HG02885 (cell line): Measurements from ENCODE around the gene TBL3.

Experiments used
- ATAC-seq: cut with Tn5 transposase; IDR thresholded peaks from one replicate; pipeline ENCODE4 v1.9.1; 2021; ENCODE audit warnings: mild to moderate bottlenecking; ENCODE audit not compliant: unreplicated experiment, poor library complexity

Gene TBL3

GRCh38 chr16:1963806-1964505, 7.9 kb upstream of the TBL3 start:
- ATAC-seq = peak; percentile 3

- peak; percentile 82 for ATAC-seq
Measured at GRCh38 chr16:1964506-1965395, 7.1 kb upstream of the TBL3 start, which contains the start of gene RPS2. Gene RPS2 (minus strand): TSS chr16:1964826. CDS start chr16:1964625, 201 bp downstream.

- ATAC-seq = no peak
Measured at GRCh38 chr16:1965396-1966001, 6.4 kb upstream of the TBL3 start.

- no peak for ATAC-seq
Measured at GRCh38 chr16:1966460-1966859, 5.4 kb upstream of the TBL3 start, which contains the start of gene RNF151. Gene RNF151 (plus strand): TSS chr16:1966856. CDS start chr16:1966882, 26 bp downstream.

- ATAC-seq = no peak
Measured at GRCh38 chr16:1968146-1968953, 3.5 kb upstream of the TBL3 start.

GRCh38 chr16:1972490-1972877, 631 bp downstream of the TBL3 start:
- no peak for ATAC-seq

GRCh38 chr16:1973461-1974156, 1.8 kb downstream of the TBL3 start:
- no peak for ATAC-seq

GRCh38 chr16:1974157-1975070, 2.6 kb downstream of the TBL3 start:
- ATAC-seq = no peak

GRCh38 chr16:1975432-1976215, 3.8 kb downstream of the TBL3 start:
- no peak for ATAC-seq

- ATAC-seq = no peak
Measured at GRCh38 chr16:1976216-1976520, 4.3 kb downstream of the TBL3 start.

GRCh38 chr16:1976951-1977874, 5.4 kb downstream of the TBL3 start:
- no peak for ATAC-seq

- ATAC-seq = no peak
Measured at GRCh38 chr16:1977875-1978268, 6.0 kb downstream of the TBL3 start.

GRCh38 chr16:1978476-1979120, 6.7 kb downstream of the TBL3 start:
- no peak for ATAC-seq

GRCh38 chr16:1979271-1980029, 7.6 kb downstream of the TBL3 start:
- no peak for ATAC-seq

GRCh38 chr16:1980030-1980769, 8.3 kb downstream of the TBL3 start:
- no peak for ATAC-seq
